HCT116 (cell line): Measurements from ENCODE around the gene ABI3. TPM values are rescaled to one million over a fixed set of nuclear protein-coding genes. Genes with fewer than 3 reads are reported as not detected.

Source experiments
- ATAC-seq: fragments of 200-7000 bp; cut with Tn5 transposase; 2 replicates; pipeline ENCODE4 v1.9.1; 2020; ENCODE audit warnings: mild to moderate bottlenecking, moderate library complexity
- BruUV-seq: library from RNA; stranded (reverse); fragments of 400-500 nt; replicated peaks from 2 replicates; lab custom pipeline; 2021; lab: Mats Ljungman, UMichigan
- CTCF ChIA-PET: fragments of 300-600 bp; sonication (Branson Sonifier 250); formaldehyde crosslinking; loops from one replicate; lab custom pipeline; 2021; ENCODE audit warnings: antibody characterized with exemption; lab: Charles Lee
- POLR2A ChIA-PET: fragments of 300-600, 350-600 bp; sonication (Branson Sonifier 250); formaldehyde crosslinking; loops from one replicate; lab custom pipeline; 2021; ENCODE audit warnings: antibody characterized with exemption; lab: Charles Lee
- RAD21 ChIA-PET, 2 experiments: fragments of 300-600 bp; sonication (Branson Sonifier 250); formaldehyde crosslinking; loops; one replicate each; lab custom pipeline; 2023; ENCODE audit warnings: low total read pairs in 2 of 2; ENCODE audit not compliant: uncharacterized antibody in 2 of 2, unreplicated experiment in 2 of 2, low non-redundant PET in 1 of 2; lab: Charles Lee
- DNase-seq: peaks from one replicate; pipeline ENCODE4 v3.0.0-alpha.2; 2010; ENCODE audit warnings: low read depth, low spot score
- H2AFZ ChIP-seq: fragments of 200-600 bp; shearing (Covaris generic), sonication (generic); 2 replicates; pipeline ENCODE4 v1.6.1; 2017; ENCODE audit warnings: low read depth, mixed run types, mixed read lengths, antibody characterized with exemption, low read length; ENCODE audit not compliant: poor library complexity, severe bottlenecking
- H3K27ac ChIP-seq: 2 replicates; pipeline ENCODE4 v1.5.1; 2012; ENCODE audit warnings: low read depth, low read length
- H3K27me3 ChIP-seq: fragments of 200-600 bp; sonication (generic); 2 replicates; pipeline ENCODE4 v1.6.1; 2016; ENCODE audit warnings: mixed run types, low read length, mixed read lengths; ENCODE audit not compliant: insufficient read depth
- H3K36me3 ChIP-seq, 2 experiments: fragments of 200-500 bp in 1 of 2; fragments of 200-600 bp in 1 of 2; sonication (Bioruptor generic) in 1 of 2; sonication (generic) in 1 of 2; 2 replicates each; pipeline versions ENCODE4 v1.5.1 to v1.6.1; 2014 to 2016; ENCODE audit warnings: low read length in 2 of 2, inconsistent platforms in 1 of 2, mixed read lengths in 1 of 2, mixed run types in 1 of 2; ENCODE audit not compliant: insufficient read depth in 2 of 2, control insufficient read depth in 1 of 2
- H3K4me1 ChIP-seq, 2 experiments: fragments of 200-600 bp in 1 of 2; sonication (generic) in 1 of 2; 2 replicates each; pipeline versions ENCODE4 v1.5.1 to v1.6.1; 2012 to 2017; ENCODE audit warnings: low read length in 2 of 2, inconsistent platforms in 1 of 2, mild to moderate bottlenecking in 1 of 2, mixed read lengths in 1 of 2, mixed run types in 1 of 2, moderate library complexity in 1 of 2; ENCODE audit not compliant: insufficient read depth in 2 of 2, control insufficient read depth in 1 of 2
- H3K4me2 ChIP-seq: fragments of 200-600 bp; sonication (generic); 2 replicates; pipeline ENCODE4 v1.6.1; 2017; ENCODE audit warnings: mixed run types, low read length, mixed read lengths
- H3K4me3 ChIP-seq, 2 experiments: fragments of 200-600 bp in 1 of 2; sonication (generic) in 1 of 2; replicated peaks in 1 of 2; 2 replicates each; pipeline ENCODE4 v1.5.1; 2011 to 2016; ENCODE audit warnings: low read length in 2 of 2, control low read depth in 1 of 2, low read depth in 1 of 2, mild to moderate bottlenecking in 1 of 2, mixed read lengths in 1 of 2, mixed run types in 1 of 2
- H3K79me2 ChIP-seq: fragments of 200-600 bp; sonication (generic); 2 replicates; pipeline ENCODE4 v1.6.1; 2017; ENCODE audit warnings: mild to moderate bottlenecking, mixed run types, low read length, moderate library complexity, mixed read lengths; ENCODE audit not compliant: insufficient read depth
- H3K9ac ChIP-seq: fragments of 200-600 bp; sonication (generic); 2 replicates; pipeline ENCODE4 v1.6.1; 2016; ENCODE audit warnings: low read length, mixed read lengths
- H3K9me2 ChIP-seq: fragments of 200-600 bp; sonication (generic), shearing (Covaris generic); 2 replicates; pipeline ENCODE4 v1.6.1; 2017; ENCODE audit warnings: mixed run types, mild to moderate bottlenecking, moderate library complexity; ENCODE audit not compliant: insufficient read depth
- H3K9me3 ChIP-seq, 2 experiments: fragments of 200-500 bp in 1 of 2; fragments of 200-600 bp in 1 of 2; sonication (Bioruptor generic) in 1 of 2; sonication (generic) in 1 of 2; 2 replicates each; pipeline ENCODE4 v1.6.1; 2014 to 2017; ENCODE audit warnings: low read length in 2 of 2, mixed read lengths in 2 of 2, inconsistent platforms in 1 of 2, low read depth in 1 of 2, mild to moderate bottlenecking in 1 of 2, mixed run types in 1 of 2, moderate library complexity in 1 of 2; ENCODE audit not compliant: control insufficient read depth in 1 of 2, insufficient read depth in 1 of 2
- H4K20me1 ChIP-seq: fragments of 200-600 bp; sonication (generic), shearing (Covaris generic); 2 replicates; pipeline ENCODE4 v1.6.1; 2017; ENCODE audit warnings: mixed run types, mild to moderate bottlenecking, moderate library complexity; ENCODE audit not compliant: insufficient read depth
- CBX3 ChIP-seq: IDR thresholded peaks from 2 replicates; pipeline ENCODE4 v1.6.1; 2012; ENCODE audit warnings: low read depth
- EZH2phosphoT487 ChIP-seq: fragments of 200-600 bp; IDR thresholded peaks from 2 replicates; pipeline ENCODE4 v1.6.1; 2018; ENCODE audit warnings: antibody characterized with exemption, borderline replicate concordance
- FOSL1 ChIP-seq: IDR thresholded peaks from 2 replicates; pipeline ENCODE4 v1.6.1; 2012; ENCODE audit warnings: low read depth
- RAD21 ChIP-seq: IDR thresholded peaks from 2 replicates; pipeline ENCODE4 v1.6.1; 2012; ENCODE audit warnings: low read depth, mild to moderate bottlenecking
- SIN3A ChIP-seq: IDR thresholded peaks from 2 replicates; pipeline ENCODE4 v1.6.1; 2012; ENCODE audit warnings: low read depth
- TCF7L2 ChIP-seq: IDR thresholded peaks from 2 replicates; pipeline ENCODE4 v1.7.0; 2011; ENCODE audit warnings: borderline replicate concordance, inconsistent platforms; ENCODE audit not compliant: insufficient read depth, insufficient read length; ENCODE audit errors: extremely low read depth
- YY1 ChIP-seq: IDR thresholded peaks from 2 replicates; pipeline ENCODE4 v1.6.1; 2011; ENCODE audit warnings: low read length, low read depth, moderate library complexity, mild to moderate bottlenecking; ENCODE audit not compliant: insufficient replicate concordance; ENCODE audit errors: extremely low read depth
- ZNF274 ChIP-seq: fragments of 200-500 bp; sonication (Bioruptor generic); IDR thresholded peaks from 2 replicates; pipeline ENCODE4 v1.6.1; 2014; ENCODE audit warnings: mild to moderate bottlenecking, low read depth, low read length, inconsistent platforms
- intact Hi-C: fragments of 100-400 bp; cut with micrococcal nuclease; formaldehyde crosslinking; loops from 2 replicates; pipeline ENCODE4 v1.10.0; 2022
- total RNA-seq: library from RNA; stranded (reverse); gene quantifications from one replicate; pipeline ENCODE4 v1.2.1, GENCODE V29; 2021; ENCODE audit not compliant: unreplicated experiment
- TF ChIP-seq, protein P1 (sequence below): IDR thresholded peaks from 2 replicates; pipeline ENCODE4 v1.6.1; 2012; ENCODE audit warnings: low read depth

The ABI3 gene
- total RNA-seq, 1 experiment from 2014 or later, result 0.12 TPM

DNA sequence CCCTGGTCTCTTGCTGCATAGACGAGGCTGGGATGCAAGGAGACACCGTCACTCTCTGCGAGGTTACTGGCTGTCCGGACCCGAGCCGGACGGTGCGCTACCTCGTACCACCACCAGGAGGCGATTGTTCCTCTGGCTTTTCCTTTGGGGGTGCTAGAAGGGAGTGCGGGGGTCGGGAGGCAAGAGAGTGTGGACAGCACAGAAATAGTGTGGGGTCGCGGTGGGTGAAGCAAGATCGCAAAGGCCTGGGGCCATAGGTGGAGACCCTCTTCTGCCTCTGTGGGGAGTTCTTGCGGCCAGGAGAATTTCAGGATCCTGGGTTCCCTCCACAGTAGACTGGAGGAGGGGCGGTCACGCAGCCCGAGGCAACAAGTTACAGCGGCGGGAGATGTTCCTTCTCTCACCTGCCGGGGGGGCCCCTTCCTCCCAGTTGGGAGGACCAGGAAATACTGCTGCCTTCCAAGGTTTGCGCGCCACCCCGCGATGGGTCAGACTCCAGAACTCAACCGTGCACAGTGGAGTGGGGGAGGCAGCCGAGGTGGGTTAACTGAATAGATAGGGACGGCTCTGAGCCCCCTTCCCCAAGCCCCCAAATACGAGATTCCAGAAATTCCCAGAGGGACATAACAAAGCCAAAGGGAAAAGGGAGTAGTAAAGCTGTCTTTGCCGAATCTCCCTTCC, 13.2 kb downstream of the ABI3 start (continued):
- TF ChIP-seq, protein P1, sequence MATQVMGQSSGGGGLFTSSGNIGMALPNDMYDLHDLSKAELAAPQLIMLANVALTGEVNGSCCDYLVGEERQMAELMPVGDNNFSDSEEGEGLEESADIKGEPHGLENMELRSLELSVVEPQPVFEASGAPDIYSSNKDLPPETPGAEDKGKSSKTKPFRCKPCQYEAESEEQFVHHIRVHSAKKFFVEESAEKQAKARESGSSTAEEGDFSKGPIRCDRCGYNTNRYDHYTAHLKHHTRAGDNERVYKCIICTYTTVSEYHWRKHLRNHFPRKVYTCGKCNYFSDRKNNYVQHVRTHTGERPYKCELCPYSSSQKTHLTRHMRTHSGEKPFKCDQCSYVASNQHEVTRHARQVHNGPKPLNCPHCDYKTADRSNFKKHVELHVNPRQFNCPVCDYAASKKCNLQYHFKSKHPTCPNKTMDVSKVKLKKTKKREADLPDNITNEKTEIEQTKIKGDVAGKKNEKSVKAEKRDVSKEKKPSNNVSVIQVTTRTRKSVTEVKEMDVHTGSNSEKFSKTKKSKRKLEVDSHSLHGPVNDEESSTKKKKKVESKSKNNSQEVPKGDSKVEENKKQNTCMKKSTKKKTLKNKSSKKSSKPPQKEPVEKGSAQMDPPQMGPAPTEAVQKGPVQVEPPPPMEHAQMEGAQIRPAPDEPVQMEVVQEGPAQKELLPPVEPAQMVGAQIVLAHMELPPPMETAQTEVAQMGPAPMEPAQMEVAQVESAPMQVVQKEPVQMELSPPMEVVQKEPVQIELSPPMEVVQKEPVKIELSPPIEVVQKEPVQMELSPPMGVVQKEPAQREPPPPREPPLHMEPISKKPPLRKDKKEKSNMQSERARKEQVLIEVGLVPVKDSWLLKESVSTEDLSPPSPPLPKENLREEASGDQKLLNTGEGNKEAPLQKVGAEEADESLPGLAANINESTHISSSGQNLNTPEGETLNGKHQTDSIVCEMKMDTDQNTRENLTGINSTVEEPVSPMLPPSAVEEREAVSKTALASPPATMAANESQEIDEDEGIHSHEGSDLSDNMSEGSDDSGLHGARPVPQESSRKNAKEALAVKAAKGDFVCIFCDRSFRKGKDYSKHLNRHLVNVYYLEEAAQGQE, result no peak

DNA sequence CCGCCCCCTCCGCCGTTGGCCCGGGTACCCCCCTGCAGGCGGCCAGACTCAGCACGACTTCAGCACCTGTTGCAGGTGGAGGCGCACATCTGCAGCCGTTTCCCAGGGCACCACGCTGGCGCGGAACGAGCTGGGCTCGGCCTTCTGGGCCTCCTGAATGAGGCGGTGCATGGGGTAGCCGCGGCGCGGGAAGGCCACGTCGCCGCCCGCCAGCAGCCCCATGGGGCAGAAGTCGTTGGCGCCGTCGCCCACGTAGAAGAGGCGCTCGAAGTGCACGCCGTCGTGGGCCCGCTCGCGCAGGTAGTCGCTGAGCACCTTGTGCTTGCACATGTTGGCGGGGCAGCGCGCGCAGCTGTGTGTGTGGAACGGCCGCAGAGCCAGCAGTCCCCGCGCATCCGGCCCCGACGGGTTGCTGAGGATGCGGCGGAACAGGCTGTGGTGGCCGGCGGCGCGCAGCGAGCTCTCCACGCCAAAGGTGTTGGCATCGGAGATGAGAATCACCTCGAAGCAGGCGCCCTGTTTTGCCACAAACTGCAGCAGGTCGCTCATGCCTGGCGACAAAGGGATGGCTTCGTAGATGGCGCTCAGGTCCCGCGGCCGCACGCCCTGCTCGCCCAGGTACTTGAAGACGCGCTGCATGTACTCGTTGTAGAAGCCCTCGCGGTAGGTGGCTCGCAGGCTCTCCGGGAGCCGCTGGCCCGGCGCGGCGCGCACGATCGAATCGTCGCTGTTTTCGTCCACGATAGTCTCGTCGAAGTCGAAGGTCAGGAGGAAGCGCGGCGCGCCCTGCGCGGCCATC, 13.9 kb downstream of the ABI3 start:
- intact Hi-C loops, result loop anchor here (10.0 kb wide), 1 partner anchor 270 kb away; no protein-coding TSS in a partner anchor
- no peak overlapping the region for H3K9ac ChIP-seq
- ATAC-seq (no peak), DNase-seq (no peak)
- no peaks in the 10 kb centered on the region for H3K27me3 ChIP-seq
- ChIA-PET POLR2A (no interaction called here), RAD21 (no interaction called here), CTCF (interaction anchor here (4.2 kb wide), 1 partner anchor 66 kb away, joined by 25 read pairs; no protein-coding TSS in a partner anchor)
- H4K20me1 ChIP-seq, result no peaks in the 10 kb centered on the region
- no peaks in the 10 kb centered on the region for H3K9me3 ChIP-seq
- no peak overlapping the region for H3K4me3 ChIP-seq
- no peak overlapping the region for H2AFZ ChIP-seq
- H3K4me2 ChIP-seq, result no peak overlapping the region
- no peak overlapping the region for H3K27ac ChIP-seq
- H3K9me2 ChIP-seq, result no peaks in the 10 kb centered on the region
- H3K79me2 ChIP-seq, result no peaks in the 10 kb centered on the region
- H3K36me3 ChIP-seq, result no peaks in the 10 kb centered on the region
- TF ChIP-seq YY1 (no peak), RAD21 (no peak), FOSL1 (no peak), SIN3A (no peak), CBX3 (no peak), EZH2phosphoT487 (no peak), TCF7L2 (no peak), ZNF274 (no peak)
- TF ChIP-seq, protein P1, result no peak
- no TSS peak for BruUV-seq
- peaks cover 2 to 22% of the 10 kb centered on the region in 2 experiments; a peak in 3 of 4 replicates for H3K4me1 ChIP-seq
